H1 (cell line): ENCODE results near the gene PRRT4. TPM values are rescaled to one million over a fixed set of nuclear protein-coding genes. Genes with fewer than 3 reads are reported as not detected.

Experiments used
- CHD2 ChIP-seq: IDR thresholded peaks from 2 replicates; pipeline ENCODE4 v1.6.1; 2012; ENCODE audit warnings: low read length, improper control_type of control experiment
- CTCF ChIP-seq, 3 experiments: IDR thresholded peaks; 1 replicate in 2 of 3; 2 replicates in 1 of 3; pipeline versions ENCODE4 v1.5.1 to v1.6.1; 2011; ENCODE audit warnings: low read length in 3 of 3, mild to moderate bottlenecking in 3 of 3, inconsistent platforms in 2 of 3, low read depth in 1 of 3, moderate library complexity in 1 of 3; ENCODE audit not compliant: insufficient read depth in 1 of 3; ENCODE audit errors: control extremely low read depth in 1 of 3
- EZH2 ChIP-seq: fragments of 200-600 bp; sonication (generic); IDR thresholded peaks from 2 replicates; pipeline ENCODE4 v1.7.1; 2012; ENCODE audit warnings: low read depth, mild to moderate bottlenecking, moderate library complexity, low read length, inconsistent platforms; ENCODE audit not compliant: severe bottlenecking
- HDAC2 ChIP-seq, 2 experiments: fragments of 300-600 bp in 1 of 2; sonication (generic) in 1 of 2; IDR thresholded peaks; 2 replicates each; pipeline ENCODE4 v1.6.1; 2011 to 2012; ENCODE audit warnings: low read depth in 2 of 2, low read length in 2 of 2, mild to moderate bottlenecking in 2 of 2, moderate library complexity in 2 of 2, borderline replicate concordance in 1 of 2, inconsistent platforms in 1 of 2
- JUN ChIP-seq: IDR thresholded peaks from 2 replicates; pipeline ENCODE4 v1.6.1; 2011; ENCODE audit warnings: low read depth, mild to moderate bottlenecking, improper control_type of control experiment, low read length
- KDM1A ChIP-seq: fragments of 200-600, 300-600 bp; sonication (generic); IDR thresholded peaks from 2 replicates; pipeline ENCODE4 v1.7.1; 2016; ENCODE audit warnings: mild to moderate bottlenecking, low read length, borderline replicate concordance
- KDM4A ChIP-seq: IDR thresholded peaks from one replicate; pipeline ENCODE4 v1.7.1; 2012; ENCODE audit warnings: low read depth, mild to moderate bottlenecking, moderate library complexity, low read length, inconsistent platforms; ENCODE audit not compliant: severe bottlenecking
- RFX5 ChIP-seq: IDR thresholded peaks from 2 replicates; pipeline ENCODE4 v1.6.1; 2011; ENCODE audit warnings: low read depth, low read length, improper control_type of control experiment, borderline replicate concordance
- SP1 ChIP-seq: IDR thresholded peaks from 2 replicates; pipeline ENCODE4 v1.6.1; 2011; ENCODE audit warnings: low read depth, low read length
- SUZ12 ChIP-seq: fragments of 200-600 bp; sonication (generic); IDR thresholded peaks from 2 replicates; pipeline ENCODE4 v1.6.1; 2012; ENCODE audit warnings: mild to moderate bottlenecking, inconsistent platforms, low read length, moderate library complexity, mixed read lengths
- TBP ChIP-seq: IDR thresholded peaks from 2 replicates; pipeline ENCODE4 v1.6.1; 2011; ENCODE audit warnings: low read depth, low read length, improper control_type of control experiment
- USF2 ChIP-seq: IDR thresholded peaks from 2 replicates; pipeline ENCODE4 v1.6.1; 2011; ENCODE audit warnings: low read length, improper control_type of control experiment
- ZNF274 ChIP-seq: IDR thresholded peaks from 2 replicates; pipeline ENCODE4 v1.7.0; 2012; ENCODE audit warnings: low read length, borderline replicate concordance; ENCODE audit errors: extremely low read depth
- polyA plus RNA-seq, 7 experiments: library from polyadenylated mRNA; depleted of rRNA in 3 of 7; stranded (reverse) in 5 of 7; unstranded in 2 of 7; fragments of >200 nt in 5 of 7; fragments of 200-250 nt in 2 of 7; gene quantifications; 1 replicate in 5 of 7; 2 replicates in 1 of 7; 4 replicates in 1 of 7; pipeline versions ENCODE4 v1.2.1 to v1.2.3, GENCODE V29; 2011 to 2013; ENCODE audit warnings: missing spikeins in 2 of 7, mixed read lengths in 2 of 7
- total RNA-seq: library from RNA; stranded (reverse); fragmentation: NEBNext Ultra II Directional; extraction: Animal tissue kit (Norgen Biotek cat#: 25700); gene quantifications from 2 replicates; pipeline ENCODE4 v1.2.1, GENCODE V29; 2021

The PRRT4 gene
- total and polyA plus RNA-seq, 2 of the 8 experiments (the other 6 are each of a cell fraction or from before 2014, with no cell fraction given): 0.34 to 1.0 TPM

- no peak for TF ChIP-seq HDAC2 (IDR thresholded peaks at IDR 0.05; ENCODE audit: borderline replicate concordance in 1 of 2, low read depth in 2 of 2, low read length in 2 of 2)
- no peak for TF ChIP-seq CHD2
- no peak for TF ChIP-seq ZNF274
- no peak for TF ChIP-seq RFX5
- TF ChIP-seq TBP: no peak
- no peak for TF ChIP-seq USF2
- no peak for TF ChIP-seq KDM4A
- TF ChIP-seq SP1: peak; percentile 26; the same call in 1 of the 2 replicates
- TF ChIP-seq JUN: no peak
- no peak for TF ChIP-seq KDM1A
- peak; percentile 71 for TF ChIP-seq SUZ12
- no peak for TF ChIP-seq CTCF (IDR thresholded peaks at IDR 0.05; ENCODE audit: control extremely low read depth in 1 of 3, insufficient read depth in 1 of 3, low read depth in 1 of 3, low read length in 3 of 3)
- peak; percentile 61 for TF ChIP-seq EZH2
Observed at GRCh38 chr7:128408709-128409595, 47.5 kb upstream of the PRRT4 start (continued).
